Testis (tissue), 3 donors: ENCODE data around the gene ERC1. TPM values are rescaled to one million over a fixed set of nuclear protein-coding genes. Genes with fewer than 3 reads are reported as not detected.
"Not testable (repeated sequence)": the region's sequence is repeated elsewhere in the genome, so short reads cannot be mapped to it uniquely, and the experiment has no call there.

ENCODE experiments used
- DNase-seq: peaks from one replicate; pipeline ENCODE4 v3.0.0-alpha.2; 2019
- H3K27ac ChIP-seq, 2 donors: fragments of 200-600 bp; sonication (generic); one replicate each; pipeline ENCODE4 v1.5.1; 2019
- H3K27me3 ChIP-seq: fragments of 200-600 bp; sonication (generic); one replicate; pipeline ENCODE4 v1.5.1; 2019
- H3K36me3 ChIP-seq: fragments of 200-600 bp; sonication (generic); one replicate; pipeline ENCODE4 v1.5.1; 2017; ENCODE audit warnings: low read depth; ENCODE audit errors: missing control alignments
- H3K4me1 ChIP-seq: fragments of 200-600 bp; sonication (generic); one replicate; pipeline ENCODE4 v1.5.1; 2019
- H3K4me3 ChIP-seq, 2 donors: fragments of 200-600 bp; sonication (generic); one replicate each; pipeline ENCODE4 v1.5.1; 2017 to 2019
- H3K9me3 ChIP-seq: fragments of 200-600 bp; sonication (generic); one replicate; pipeline ENCODE4 v1.5.1; 2017
- CTCF ChIP-seq, 3 experiments: fragments of 450-650 bp in 2 of 3; fragments of 200-600 bp in 1 of 3; sonication (generic) in 1 of 3; IDR thresholded peaks; one replicate each; pipeline ENCODE4 v1.5.1; 2016 to 2019; ENCODE audit warnings: antibody characterized with exemption in 3 of 3, mild to moderate bottlenecking in 2 of 3, moderate library complexity in 1 of 3
- POLR2A ChIP-seq: fragments of 450-650 bp; IDR thresholded peaks from one replicate; pipeline ENCODE4 v1.6.1; 2017; ENCODE audit warnings: antibody characterized with exemption, mild to moderate bottlenecking, moderate library complexity
- WGBS, 2 donors: methylation state at CpG; one replicate each; pipeline ENCODE4 v1.1.5; 2018; 5-methylcytosine and 5-hydroxymethylcytosine counted together
- intact Hi-C: fragments of 100-400 bp; cut with DNase I; formaldehyde crosslinking; loops from one replicate; pipeline ENCODE4 v1.15.1; 2023; ENCODE audit warnings: low total_unique reads
- polyA plus RNA-seq: library from polyadenylated mRNA; stranded (reverse); fragments of 350-450 nt; fragmentation: Illumina TruSeq; extraction: RNeasy Lipid Tissue Mini Kit (QIAGEN cat#74804); gene quantifications from one replicate; pipeline ENCODE4 v1.2.3, GENCODE V29; 2014; ENCODE audit warnings: low read depth, low replicate concordance; ENCODE audit not compliant: insufficient read depth
- total RNA-seq, 2 donors: library from RNA; depleted of rRNA; stranded (reverse); fragments of >200 nt; gene quantifications; one replicate each; pipeline ENCODE4 v1.2.3, GENCODE V29; 2016

The ERC1 gene
- total and polyA plus RNA-seq, 3 donors from 2014 or later = 25.8 to 109 (median 106) TPM

DNA sequence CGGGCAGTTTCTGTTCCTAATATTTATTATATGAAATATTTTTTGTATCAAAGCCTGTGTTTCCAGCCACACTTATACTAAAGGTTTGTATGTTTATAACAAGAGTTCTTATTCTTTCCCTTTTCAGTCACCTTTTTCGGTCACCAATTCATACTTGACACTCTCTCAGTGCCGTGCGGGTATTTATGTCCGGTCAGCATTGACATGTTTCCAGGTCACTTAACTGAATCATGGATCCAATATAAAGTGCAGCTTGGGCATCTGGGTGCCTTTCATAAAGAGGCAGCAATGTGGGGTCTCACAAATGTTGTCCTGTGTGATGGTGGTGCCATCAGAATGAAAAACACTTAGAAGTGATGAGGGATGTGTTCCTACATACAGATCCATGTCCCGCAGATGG, 141.3 kb downstream of the ERC1 start:
- TF ChIP-seq POLR2A (no peak), CTCF (IDR thresholded peaks at IDR 0.05) (no peak)
- intact Hi-C loops = no loop called here
- Histone ChIP-seq H3K36me3 (no peaks in the 10 kb centered on the region), H3K4me3 (no peak overlapping the region), H3K4me1 (no peaks in the 10 kb centered on the region), H3K27ac (no peak overlapping the region), H3K27me3 (no peaks in the 10 kb centered on the region), H3K9me3 (no peaks in the 10 kb centered on the region)
- 76% methylated on average over 6 of the region's 6 CpGs for WGBS, 2 donors
- no peak for DNase-seq

GRCh38 chr12:1138691-1139090, 147.7 kb downstream of the ERC1 start:
- Histone ChIP-seq H3K27me3 (no peaks in the 10 kb centered on the region), H3K4me3 (no peak overlapping the region), H3K27ac (no peak overlapping the region), H3K4me1 (no peaks in the 10 kb centered on the region), H3K36me3 (no peaks in the 10 kb centered on the region), H3K9me3 (no peaks in the 10 kb centered on the region)
- intact Hi-C loops = no loop called here
- TF ChIP-seq CTCF (IDR thresholded peaks at IDR 0.05) (no peak), POLR2A (no peak)
- no peak for DNase-seq
- 96 to 100% methylated on average over 4 of the region's 4 CpGs for WGBS, 2 donors

GRCh38 chr12:1146758-1147157, 155.7 kb downstream of the ERC1 start:
- H3K4me1 ChIP-seq, H3K36me3 ChIP-seq, H3K9me3 ChIP-seq, H3K27ac ChIP-seq, H3K27me3 ChIP-seq, intact Hi-C loops, H3K4me3 ChIP-seq, DNase-seq: not testable (repeated sequence)
- 91 to 94% methylated on average over 4 of the region's 4 CpGs for WGBS, 2 donors

- H3K27ac ChIP-seq = no peak overlapping the region
- no peak overlapping the region for H3K4me3 ChIP-seq
- TF ChIP-seq POLR2A = no peak
- TF ChIP-seq CTCF (IDR thresholded peaks at IDR 0.05) = no peak
- H3K36me3 ChIP-seq = no peaks in the 10 kb centered on the region
- no peaks in the 10 kb centered on the region for H3K9me3 ChIP-seq
- intact Hi-C loops = no loop called here
- no peaks in the 10 kb centered on the region for H3K27me3 ChIP-seq
- H3K4me1 ChIP-seq = no peaks in the 10 kb centered on the region
- 96 to 98% methylated on average over 2 of the region's 2 CpGs for WGBS, 2 donors
- no peak for DNase-seq
These were observed 156.8 kb downstream of the ERC1 start for GRCh38 chr12:1147821-1148220.

DNA sequence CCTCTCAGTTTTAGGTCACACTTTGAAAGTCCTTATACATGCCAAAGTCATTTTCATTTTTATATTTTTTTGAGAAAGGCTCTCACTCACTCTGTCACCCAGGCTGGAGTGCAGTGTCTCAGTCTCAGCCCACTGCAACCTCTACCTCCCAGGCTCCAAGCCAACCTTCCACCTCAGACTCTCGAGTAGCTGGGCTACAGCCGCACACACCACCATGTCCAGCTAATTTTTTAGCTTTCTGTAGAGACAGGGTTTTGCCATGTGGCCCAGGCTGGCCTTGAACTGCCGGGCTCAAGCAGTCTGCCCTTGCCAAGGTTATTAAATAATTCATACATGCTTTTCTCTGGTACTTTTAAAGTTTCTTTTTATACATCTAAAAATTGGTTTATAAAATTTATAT, 166.0 kb downstream of the ERC1 start:
- Histone ChIP-seq H3K27me3 (no peaks in the 10 kb centered on the region), H3K27ac (no peak overlapping the region), H3K4me1 (no peaks in the 10 kb centered on the region), H3K36me3 (no peaks in the 10 kb centered on the region), H3K9me3 (no peaks in the 10 kb centered on the region), H3K4me3 (no peak overlapping the region)
- intact Hi-C loops = no loop called here
- WGBS, 2 donors = 42 to 45% methylated on average over 3 of the region's 3 CpGs
- DNase-seq = no peak
- TF ChIP-seq POLR2A (no peak), CTCF (IDR thresholded peaks at IDR 0.05) (no peak)
